T-helper 2 cell treated with Interferon-gamma antibody and Interleukin-4, amounts not matched to agents 100 ng/mL and 5 ng/mL, for 36 hours (primary cell): ENCODE measurements around the gene SELENOI. TPM values are rescaled to one million over a fixed set of nuclear protein-coding genes. Genes with fewer than 3 reads are reported as not detected.
"Not testable (repeated sequence)": the region's sequence is repeated elsewhere in the genome, so short reads cannot be mapped to it uniquely, and the experiment has no call there.

Source experiments
- intact Hi-C: fragments of 100-400 bp; cut with micrococcal nuclease; formaldehyde crosslinking; loops from one replicate; pipeline ENCODE4 v1.15.1; 2023
- total RNA-seq: library from RNA; stranded (reverse); gene quantifications from 2 replicates; pipeline ENCODE4 v1.2.3, GENCODE V29; 2022

The SELENOI gene
- 37.1 and 38.5 TPM in 2 replicates for total RNA-seq

- intact Hi-C loops = loop anchor here (1.0 to 10.0 kb wide), 4 partner anchors 101 to 468 kb away; partner anchors contain the start of genes ASXL2, HADHA, HADHB and KIF3C
Measured at GRCh38 chr2:26345545-26346453, at the start of gene SELENOI. Gene SELENOI (plus strand): TSS chr2:26346143. CDS start chr2:26346233, 90 bp downstream.

- intact Hi-C loops = no loop called here
Measured at GRCh38 chr2:26297061-26297460, 48.9 kb upstream of the SELENOI start.

GRCh38 chr2:26298286-26298637 lies 47.7 kb upstream of the SELENOI start:
- intact Hi-C loops = no loop called here

GRCh38 chr2:26298638-26299393 lies 47.1 kb upstream of the SELENOI start:
- intact Hi-C loops = no loop called here

- intact Hi-C loops = no loop called here
Measured at GRCh38 chr2:26299471-26300101, 46.4 kb upstream of the SELENOI start.

GRCh38 chr2:26300234-26300925 lies 45.6 kb upstream of the SELENOI start:
- intact Hi-C loops = no loop called here

GRCh38 chr2:26302846-26303245 lies 43.1 kb upstream of the SELENOI start:
- intact Hi-C loops = no loop called here

GRCh38 chr2:26305094-26305493 lies 40.8 kb upstream of the SELENOI start:
- intact Hi-C loops = not testable (repeated sequence)

GRCh38 chr2:26305540-26305939 lies 40.4 kb upstream of the SELENOI start:
- intact Hi-C loops = no loop called here

- intact Hi-C loops = no loop called here
Measured at GRCh38 chr2:26309921-26310320, 36.0 kb upstream of the SELENOI start.

GRCh38 chr2:26312471-26312870 lies 33.5 kb upstream of the SELENOI start:
- intact Hi-C loops = no loop called here

- intact Hi-C loops = no loop called here
Measured at GRCh38 chr2:26313446-26313845, 32.5 kb upstream of the SELENOI start.

GRCh38 chr2:26314243-26314642 lies 31.7 kb upstream of the SELENOI start:
- intact Hi-C loops = no loop called here

- intact Hi-C loops = no loop called here
Measured at GRCh38 chr2:26316041-26316440, 29.9 kb upstream of the SELENOI start.

GRCh38 chr2:26316845-26317244 lies 29.1 kb upstream of the SELENOI start:
- intact Hi-C loops = no loop called here

GRCh38 chr2:26317377-26318105 lies 28.4 kb upstream of the SELENOI start:
- intact Hi-C loops = no loop called here

- intact Hi-C loops = no loop called here
Measured at GRCh38 chr2:26318950-26319349, 27.0 kb upstream of the SELENOI start.

GRCh38 chr2:26324479-26324878 lies 21.5 kb upstream of the SELENOI start:
- intact Hi-C loops = not testable (repeated sequence)

- intact Hi-C loops = no loop called here
Measured at GRCh38 chr2:26324903-26325302, 21.0 kb upstream of the SELENOI start.

GRCh38 chr2:26325851-26326250 lies 20.1 kb upstream of the SELENOI start:
- intact Hi-C loops = no loop called here

- intact Hi-C loops = no loop called here
Measured at GRCh38 chr2:26326514-26326913, 19.4 kb upstream of the SELENOI start.
